GM23338 (cell line): ENCODE data around the gene SLC7A14. TPM values are rescaled to one million over a fixed set of nuclear protein-coding genes. Genes with fewer than 3 reads are reported as not detected.

ENCODE experiments used
- ATAC-seq: fragments of 200-7000 bp; cut with Tn5 transposase; 3 replicates; pipeline ENCODE4 v1.9.1; 2020
- DNase-seq: peaks from one replicate; pipeline ENCODE4 v3.0.0-alpha.2; 2015; ENCODE audit warnings: low spot score
- H2AFZ ChIP-seq: fragments of 200-600 bp; sonication (generic); 2 replicates; pipeline ENCODE4 v1.8.0; 2016; ENCODE audit warnings: antibody characterized with exemption, mild to moderate bottlenecking, moderate library complexity
- H3F3A ChIP-seq: fragments of 200-600 bp; sonication (generic); replicated peaks from 2 replicates; pipeline ENCODE4 v1.8.0; 2017; ENCODE audit warnings: antibody characterized with exemption, mixed run types, low read depth
- H3K27ac ChIP-seq: fragments of 200-600 bp; sonication (generic); 2 replicates; pipeline ENCODE4 v1.6.1; 2016; ENCODE audit warnings: low read depth
- H3K27me3 ChIP-seq: fragments of 200-600 bp; sonication (generic); 2 replicates; pipeline ENCODE4 v1.8.0; 2016; ENCODE audit warnings: mild to moderate bottlenecking, mixed run types, moderate library complexity; ENCODE audit not compliant: insufficient read depth
- H3K36me3 ChIP-seq: fragments of 200-600 bp; sonication (generic); 2 replicates; pipeline ENCODE4 v1.8.0; 2016; ENCODE audit warnings: mild to moderate bottlenecking; ENCODE audit not compliant: insufficient read depth
- H3K4me1 ChIP-seq: fragments of 200-600 bp; sonication (generic); 2 replicates; pipeline ENCODE4 v1.8.0; 2016; ENCODE audit warnings: mild to moderate bottlenecking, moderate library complexity; ENCODE audit not compliant: insufficient read depth
- H3K4me2 ChIP-seq: fragments of 200-600 bp; sonication (generic); 2 replicates; pipeline ENCODE4 v1.7.1; 2017; ENCODE audit warnings: mixed run types
- H3K4me3 ChIP-seq: fragments of 200-600 bp; sonication (generic); 2 replicates; pipeline ENCODE4 v1.6.1; 2016; ENCODE audit warnings: mixed run types
- H3K79me2 ChIP-seq: fragments of 200-600 bp; sonication (generic); replicated peaks from 2 replicates; pipeline ENCODE4 v1.8.0; 2017; ENCODE audit warnings: mild to moderate bottlenecking; ENCODE audit not compliant: insufficient read depth
- H3K9me2 ChIP-seq: fragments of 200-600 bp; sonication (generic); 2 replicates; pipeline ENCODE4 v1.8.0; 2017; ENCODE audit not compliant: insufficient read depth
- H4K20me1 ChIP-seq: fragments of 200-600 bp; sonication (generic); replicated peaks from 2 replicates; pipeline ENCODE4 v1.8.0; 2017; ENCODE audit warnings: mild to moderate bottlenecking; ENCODE audit not compliant: insufficient read depth
- H3K27ac Mint-ChIP-seq: 2 replicates; pipeline ENCODE4 v1.8.0; 2020; ENCODE audit warnings: inconsistent platforms, mild to moderate bottlenecking, moderate library complexity, mixed read lengths
- H3K27me3 Mint-ChIP-seq: 3 replicates; pipeline ENCODE4 v1.8.0; 2022; ENCODE audit warnings: low read depth, mild to moderate bottlenecking, moderate library complexity, mixed read lengths, inconsistent platforms; ENCODE audit not compliant: insufficient read depth, poor library complexity
- H3K36me3 Mint-ChIP-seq: 3 replicates; pipeline ENCODE4 v1.8.0; 2021; ENCODE audit warnings: low read depth, mild to moderate bottlenecking, inconsistent platforms, moderate library complexity, mixed read lengths
- H3K4me1 Mint-ChIP-seq: 3 replicates; pipeline ENCODE4 v1.8.0; 2020; ENCODE audit warnings: mild to moderate bottlenecking, inconsistent platforms, mixed read lengths
- H3K4me3 Mint-ChIP-seq: 3 replicates; pipeline ENCODE4 v1.8.0; 2021; ENCODE audit warnings: moderate library complexity, mild to moderate bottlenecking, inconsistent platforms, mixed read lengths
- H3K9me3 Mint-ChIP-seq: 3 replicates; pipeline ENCODE4 v1.8.0; 2020; ENCODE audit warnings: moderate library complexity, mild to moderate bottlenecking, inconsistent platforms, mixed read lengths
- CREB1 ChIP-seq: fragments of 250-450 bp; sonication (Bioruptor Pico); IDR thresholded peaks from 2 replicates; pipeline ENCODE4 v1.5.0; 2020; ENCODE audit warnings: low read depth, mild to moderate bottlenecking, moderate library complexity
- CTCF ChIP-seq, 2 experiments: fragments of 200-600 bp in 1 of 2; sonication (generic) in 1 of 2; conservative IDR thresholded peaks; 2 replicates each; pipeline versions ENCODE4 v1.5.1 to v1.6.1; 2016 to 2017; ENCODE audit warnings: antibody characterized with exemption in 2 of 2, low read depth in 2 of 2, mild to moderate bottlenecking in 2 of 2, moderate library complexity in 1 of 2
- EZH2 ChIP-seq: fragments of 200-600 bp; sonication (generic); IDR thresholded peaks from one replicate; pipeline ENCODE4 v1.8.0; 2017; ENCODE audit warnings: antibody characterized with exemption, mild to moderate bottlenecking, low read depth; ENCODE audit not compliant: unreplicated experiment
- EZH2phosphoT487 ChIP-seq: fragments of 200-600 bp; sonication (generic); IDR thresholded peaks from one replicate; pipeline ENCODE4 v1.8.1; 2018; ENCODE audit warnings: antibody characterized with exemption; ENCODE audit not compliant: unreplicated experiment
- JUNB ChIP-seq: IDR thresholded peaks from one replicate; pipeline ENCODE4 v1.6.1; 2016; ENCODE audit warnings: antibody characterized with exemption; ENCODE audit not compliant: unreplicated experiment
- NANOG ChIP-seq: IDR thresholded peaks from 2 replicates; pipeline ENCODE4 v1.6.1; 2016; ENCODE audit warnings: antibody characterized with exemption, borderline replicate concordance
- POLR2AphosphoS5 ChIP-seq: IDR thresholded peaks from 2 replicates; pipeline ENCODE4 v1.6.1; 2016; ENCODE audit warnings: antibody characterized with exemption, low read depth
- STAT1 ChIP-seq: IDR thresholded peaks from one replicate; pipeline ENCODE4 v1.6.1; 2016; ENCODE audit warnings: antibody characterized with exemption; ENCODE audit not compliant: unreplicated experiment
- ZNF114 ChIP-seq: fragments of 250-450 bp; sonication (Bioruptor Pico); IDR thresholded peaks from 2 replicates; pipeline ENCODE4 v1.5.0; 2020; ENCODE audit warnings: mild to moderate bottlenecking, moderate library complexity
- ZNF331 ChIP-seq: fragments of 250-450 bp; sonication (Bioruptor Pico); IDR thresholded peaks from 2 replicates; pipeline ENCODE4 v1.5.0; 2020; ENCODE audit warnings: low read depth, mild to moderate bottlenecking, moderate library complexity
- polyA plus RNA-seq: library from polyadenylated mRNA; unstranded; fragments of >200 nt; fragmentation: Nextera tagmentation; extraction: Ambion mirVana; gene quantifications from 2 replicates; pipeline ENCODE4 v1.2.1, GENCODE V29; 2016
- total RNA-seq: library from RNA; depleted of rRNA; stranded (reverse); fragments of >200 nt; shearing (Covaris generic); gene quantifications from 2 replicates; pipeline ENCODE4 v1.2.3, GENCODE V29; 2014
- TF ChIP-seq, protein P1 (sequence below): IDR thresholded peaks from one replicate; pipeline ENCODE4 v1.6.1; 2018; ENCODE audit warnings: antibody characterized with exemption; ENCODE audit not compliant: unreplicated experiment
- TF ChIP-seq, protein P2 (sequence below): IDR thresholded peaks from 2 replicates; pipeline ENCODE4 v1.6.1; 2016; ENCODE audit warnings: antibody characterized with exemption
- TF ChIP-seq, protein P3 (sequence below): fragments of 250-450 bp; sonication (Bioruptor Pico); IDR thresholded peaks from 2 replicates; pipeline ENCODE4 v1.5.0; 2020; ENCODE audit warnings: mild to moderate bottlenecking, moderate library complexity

The SLC7A14 gene
- total and polyA plus RNA-seq, 2 experiments from 2014 or later = 0.49 to 0.82 TPM

DNA sequence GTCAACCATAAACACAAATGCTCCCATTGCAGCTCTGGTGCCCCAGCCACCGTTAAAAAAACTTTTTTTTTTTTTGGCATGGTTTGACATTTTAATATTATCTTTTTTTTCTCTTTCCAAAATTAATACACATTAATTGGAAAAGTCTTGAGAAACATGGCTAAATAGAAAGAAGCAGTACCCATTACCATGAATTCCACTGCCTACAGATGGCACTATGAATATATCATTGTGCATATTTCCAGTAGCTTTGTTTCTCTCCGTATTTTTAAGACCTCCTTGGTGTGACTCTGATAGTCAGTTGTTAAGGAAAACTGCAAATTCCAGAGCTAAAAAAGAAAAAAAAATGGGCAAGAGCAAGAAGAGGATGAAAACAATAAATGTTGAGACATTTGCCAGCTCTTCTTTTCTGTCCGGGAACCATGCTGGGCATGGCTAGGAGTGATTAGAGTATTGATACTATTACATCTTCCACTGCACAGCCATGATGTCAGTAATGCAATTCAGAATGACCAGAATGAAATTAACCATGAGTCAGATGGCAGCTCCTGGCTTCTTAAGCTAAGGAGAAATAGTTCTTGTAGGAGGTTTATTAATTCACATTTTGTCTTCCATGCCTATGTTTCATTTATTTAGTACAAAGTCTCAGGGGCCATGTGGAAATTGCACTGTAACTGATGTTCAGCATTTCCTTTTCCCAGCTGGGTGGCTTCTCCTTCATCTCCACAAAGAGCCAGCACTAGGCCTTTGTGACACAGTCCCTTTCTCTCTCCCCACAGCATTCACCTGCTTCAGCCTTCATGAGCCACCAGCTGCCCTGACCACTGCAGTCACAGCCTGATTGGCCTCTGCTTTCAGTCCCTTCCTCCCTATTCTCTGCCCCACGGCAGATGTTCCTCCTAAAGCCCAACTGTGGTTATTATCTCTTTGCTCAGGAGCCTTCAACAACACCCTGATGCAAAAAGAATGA lies 31.8 kb downstream of the SLC7A14 start:
- no peaks in the 10 kb centered on the region for H3K36me3 ChIP-seq
- H3K79me2 ChIP-seq = no peaks in the 10 kb centered on the region
- ATAC-seq = no peak
- no peak for DNase-seq
- Mint-ChIP-seq H3K4me3 (no peak overlapping the region), H3K9me3 (no peaks in the 10 kb centered on the region), H3K36me3 (no peaks in the 10 kb centered on the region), H3K4me1 (no peaks in the 10 kb centered on the region), H3K27me3 (no peaks in the 10 kb centered on the region), H3K27ac (no peak overlapping the region)
- H3K9me2 ChIP-seq = no peaks in the 10 kb centered on the region
- no peaks in the 10 kb centered on the region for H3K4me1 ChIP-seq
- H3K4me3 ChIP-seq = no peak overlapping the region
- H3K27ac ChIP-seq = no peak overlapping the region
- TF ChIP-seq STAT1 = no peak
- no peak for TF ChIP-seq ZNF114
- no peak for TF ChIP-seq ZNF331 (CRISPR knock-in tag)
- TF ChIP-seq EZH2 = no peak
- no peak for TF ChIP-seq CTCF (conservative IDR thresholded peaks at IDR 0.05; ENCODE audit: low read depth in 2 of 2)
- no peak for TF ChIP-seq CREB1 (CRISPR knock-in tag)
- TF ChIP-seq, protein P1, sequence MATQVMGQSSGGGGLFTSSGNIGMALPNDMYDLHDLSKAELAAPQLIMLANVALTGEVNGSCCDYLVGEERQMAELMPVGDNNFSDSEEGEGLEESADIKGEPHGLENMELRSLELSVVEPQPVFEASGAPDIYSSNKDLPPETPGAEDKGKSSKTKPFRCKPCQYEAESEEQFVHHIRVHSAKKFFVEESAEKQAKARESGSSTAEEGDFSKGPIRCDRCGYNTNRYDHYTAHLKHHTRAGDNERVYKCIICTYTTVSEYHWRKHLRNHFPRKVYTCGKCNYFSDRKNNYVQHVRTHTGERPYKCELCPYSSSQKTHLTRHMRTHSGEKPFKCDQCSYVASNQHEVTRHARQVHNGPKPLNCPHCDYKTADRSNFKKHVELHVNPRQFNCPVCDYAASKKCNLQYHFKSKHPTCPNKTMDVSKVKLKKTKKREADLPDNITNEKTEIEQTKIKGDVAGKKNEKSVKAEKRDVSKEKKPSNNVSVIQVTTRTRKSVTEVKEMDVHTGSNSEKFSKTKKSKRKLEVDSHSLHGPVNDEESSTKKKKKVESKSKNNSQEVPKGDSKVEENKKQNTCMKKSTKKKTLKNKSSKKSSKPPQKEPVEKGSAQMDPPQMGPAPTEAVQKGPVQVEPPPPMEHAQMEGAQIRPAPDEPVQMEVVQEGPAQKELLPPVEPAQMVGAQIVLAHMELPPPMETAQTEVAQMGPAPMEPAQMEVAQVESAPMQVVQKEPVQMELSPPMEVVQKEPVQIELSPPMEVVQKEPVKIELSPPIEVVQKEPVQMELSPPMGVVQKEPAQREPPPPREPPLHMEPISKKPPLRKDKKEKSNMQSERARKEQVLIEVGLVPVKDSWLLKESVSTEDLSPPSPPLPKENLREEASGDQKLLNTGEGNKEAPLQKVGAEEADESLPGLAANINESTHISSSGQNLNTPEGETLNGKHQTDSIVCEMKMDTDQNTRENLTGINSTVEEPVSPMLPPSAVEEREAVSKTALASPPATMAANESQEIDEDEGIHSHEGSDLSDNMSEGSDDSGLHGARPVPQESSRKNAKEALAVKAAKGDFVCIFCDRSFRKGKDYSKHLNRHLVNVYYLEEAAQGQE = no peak
- TF ChIP-seq EZH2phosphoT487 = no peak
- TF ChIP-seq, protein P2, sequence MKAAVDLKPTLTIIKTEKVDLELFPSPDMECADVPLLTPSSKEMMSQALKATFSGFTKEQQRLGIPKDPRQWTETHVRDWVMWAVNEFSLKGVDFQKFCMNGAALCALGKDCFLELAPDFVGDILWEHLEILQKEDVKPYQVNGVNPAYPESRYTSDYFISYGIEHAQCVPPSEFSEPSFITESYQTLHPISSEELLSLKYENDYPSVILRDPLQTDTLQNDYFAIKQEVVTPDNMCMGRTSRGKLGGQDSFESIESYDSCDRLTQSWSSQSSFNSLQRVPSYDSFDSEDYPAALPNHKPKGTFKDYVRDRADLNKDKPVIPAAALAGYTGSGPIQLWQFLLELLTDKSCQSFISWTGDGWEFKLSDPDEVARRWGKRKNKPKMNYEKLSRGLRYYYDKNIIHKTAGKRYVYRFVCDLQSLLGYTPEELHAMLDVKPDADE = no peak
- no peak for TF ChIP-seq NANOG
- TF ChIP-seq, protein P3, sequence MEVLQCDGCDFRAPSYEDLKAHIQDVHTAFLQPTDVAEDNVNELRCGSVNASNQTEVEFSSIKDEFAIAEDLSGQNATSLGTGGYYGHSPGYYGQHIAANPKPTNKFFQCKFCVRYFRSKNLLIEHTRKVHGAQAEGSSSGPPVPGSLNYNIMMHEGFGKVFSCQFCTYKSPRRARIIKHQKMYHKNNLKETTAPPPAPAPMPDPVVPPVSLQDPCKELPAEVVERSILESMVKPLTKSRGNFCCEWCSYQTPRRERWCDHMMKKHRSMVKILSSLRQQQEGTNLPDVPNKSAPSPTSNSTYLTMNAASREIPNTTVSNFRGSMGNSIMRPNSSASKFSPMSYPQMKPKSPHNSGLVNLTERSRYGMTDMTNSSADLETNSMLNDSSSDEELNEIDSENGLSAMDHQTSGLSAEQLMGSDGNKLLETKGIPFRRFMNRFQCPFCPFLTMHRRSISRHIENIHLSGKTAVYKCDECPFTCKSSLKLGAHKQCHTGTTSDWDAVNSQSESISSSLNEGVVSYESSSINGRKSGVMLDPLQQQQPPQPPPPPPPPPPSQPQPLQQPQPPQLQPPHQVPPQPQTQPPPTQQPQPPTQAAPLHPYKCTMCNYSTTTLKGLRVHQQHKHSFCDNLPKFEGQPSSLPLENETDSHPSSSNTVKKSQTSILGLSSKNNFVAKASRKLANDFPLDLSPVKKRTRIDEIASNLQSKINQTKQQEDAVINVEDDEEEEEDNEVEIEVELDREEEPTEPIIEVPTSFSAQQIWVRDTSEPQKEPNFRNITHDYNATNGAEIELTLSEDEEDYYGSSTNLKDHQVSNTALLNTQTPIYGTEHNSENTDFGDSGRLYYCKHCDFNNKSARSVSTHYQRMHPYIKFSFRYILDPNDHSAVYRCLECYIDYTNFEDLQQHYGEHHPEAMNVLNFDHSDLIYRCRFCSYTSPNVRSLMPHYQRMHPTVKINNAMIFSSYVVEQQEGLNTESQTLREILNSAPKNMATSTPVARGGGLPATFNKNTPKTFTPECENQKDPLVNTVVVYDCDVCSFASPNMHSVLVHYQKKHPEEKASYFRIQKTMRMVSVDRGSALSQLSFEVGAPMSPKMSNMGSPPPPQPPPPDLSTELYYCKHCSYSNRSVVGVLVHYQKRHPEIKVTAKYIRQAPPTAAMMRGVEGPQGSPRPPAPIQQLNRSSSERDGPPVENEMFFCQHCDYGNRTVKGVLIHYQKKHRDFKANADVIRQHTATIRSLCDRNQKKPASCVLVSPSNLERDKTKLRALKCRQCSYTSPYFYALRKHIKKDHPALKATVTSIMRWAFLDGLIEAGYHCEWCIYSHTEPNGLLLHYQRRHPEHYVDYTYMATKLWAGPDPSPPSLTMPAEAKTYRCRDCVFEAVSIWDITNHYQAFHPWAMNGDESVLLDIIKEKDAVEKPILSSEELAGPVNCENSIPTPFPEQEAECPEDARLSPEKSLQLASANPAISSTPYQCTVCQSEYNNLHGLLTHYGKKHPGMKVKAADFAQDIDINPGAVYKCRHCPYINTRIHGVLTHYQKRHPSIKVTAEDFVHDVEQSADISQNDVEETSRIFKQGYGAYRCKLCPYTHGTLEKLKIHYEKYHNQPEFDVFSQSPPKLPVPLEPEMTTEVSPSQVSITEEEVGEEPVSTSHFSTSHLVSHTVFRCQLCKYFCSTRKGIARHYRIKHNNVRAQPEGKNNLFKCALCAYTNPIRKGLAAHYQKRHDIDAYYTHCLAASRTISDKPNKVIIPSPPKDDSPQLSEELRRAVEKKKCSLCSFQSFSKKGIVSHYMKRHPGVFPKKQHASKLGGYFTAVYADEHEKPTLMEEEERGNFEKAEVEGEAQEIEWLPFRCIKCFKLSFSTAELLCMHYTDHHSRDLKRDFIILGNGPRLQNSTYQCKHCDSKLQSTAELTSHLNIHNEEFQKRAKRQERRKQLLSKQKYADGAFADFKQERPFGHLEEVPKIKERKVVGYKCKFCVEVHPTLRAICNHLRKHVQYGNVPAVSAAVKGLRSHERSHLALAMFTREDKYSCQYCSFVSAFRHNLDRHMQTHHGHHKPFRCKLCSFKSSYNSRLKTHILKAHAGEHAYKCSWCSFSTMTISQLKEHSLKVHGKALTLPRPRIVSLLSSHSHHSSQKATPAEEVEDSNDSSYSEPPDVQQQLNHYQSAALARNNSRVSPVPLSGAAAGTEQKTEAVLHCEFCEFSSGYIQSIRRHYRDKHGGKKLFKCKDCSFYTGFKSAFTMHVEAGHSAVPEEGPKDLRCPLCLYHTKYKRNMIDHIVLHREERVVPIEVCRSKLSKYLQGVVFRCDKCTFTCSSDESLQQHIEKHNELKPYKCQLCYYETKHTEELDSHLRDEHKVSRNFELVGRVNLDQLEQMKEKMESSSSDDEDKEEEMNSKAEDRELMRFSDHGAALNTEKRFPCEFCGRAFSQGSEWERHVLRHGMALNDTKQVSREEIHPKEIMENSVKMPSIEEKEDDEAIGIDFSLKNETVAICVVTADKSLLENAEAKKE = no peak
- TF ChIP-seq JUNB = no peak
- no peak for TF ChIP-seq POLR2AphosphoS5
- H4K20me1 ChIP-seq = no peaks in the 10 kb centered on the region; the same call in 1 of the 2 replicates
- H3K27me3 ChIP-seq = no peaks in the 10 kb centered on the region
- H2AFZ ChIP-seq = no peak overlapping the region
- H3F3A ChIP-seq = no peaks in the 10 kb centered on the region
- H3K4me2 ChIP-seq = no peak overlapping the region
